Measurements from ENCODE around the gene KCNMB2.

- TF ChIP-seq JUNB (IDR thresholded peaks at IDR 0.05) (no peak), USF2 (IDR thresholded peaks at IDR 0.05) (no peak)
These were observed 82.0 kb downstream of the KCNMB2 start for GRCh38 chr3:178618197-178618596.

All from A549 (cell line).